PC-3 (cell line): ENCODE measurements around the gene ITGAL.

ENCODE experiments used
- CTCF ChIP-seq: fragments of 300-600 bp; sonication (generic); conservative IDR thresholded peaks from 2 replicates; pipeline ENCODE4 v1.5.1; 2017; ENCODE audit warnings: antibody characterized with exemption, low read depth, mild to moderate bottlenecking, low read length
- EZH2 ChIP-seq: fragments of 300-600 bp; sonication (generic); IDR thresholded peaks from one replicate; pipeline ENCODE4 v1.6.1; 2017; ENCODE audit warnings: antibody characterized with exemption, mild to moderate bottlenecking, low read length; ENCODE audit not compliant: unreplicated experiment
- EZH2phosphoT487 ChIP-seq: fragments of 300-600 bp; sonication (generic); IDR thresholded peaks from 2 replicates; pipeline ENCODE4 v1.6.1; 2018; ENCODE audit warnings: mild to moderate bottlenecking, antibody characterized with exemption, low read length, borderline replicate concordance

- TF ChIP-seq EZH2 (no peak), CTCF (no peak), EZH2phosphoT487 (no peak)
These were observed 43.2 kb upstream of the ITGAL start for GRCh38 chr16:30429418-30429677.
